ENCODE measurements around the gene UCP3. TPM values are rescaled to one million over a fixed set of nuclear protein-coding genes. Genes with fewer than 3 reads are reported as not detected.
A peak's percentile ranks its signal among the peaks of the same experiment; 100 is the strongest.

Gene UCP3
- total RNA-seq, 1 experiment from 2014 or later = 1.2 TPM

DNA sequence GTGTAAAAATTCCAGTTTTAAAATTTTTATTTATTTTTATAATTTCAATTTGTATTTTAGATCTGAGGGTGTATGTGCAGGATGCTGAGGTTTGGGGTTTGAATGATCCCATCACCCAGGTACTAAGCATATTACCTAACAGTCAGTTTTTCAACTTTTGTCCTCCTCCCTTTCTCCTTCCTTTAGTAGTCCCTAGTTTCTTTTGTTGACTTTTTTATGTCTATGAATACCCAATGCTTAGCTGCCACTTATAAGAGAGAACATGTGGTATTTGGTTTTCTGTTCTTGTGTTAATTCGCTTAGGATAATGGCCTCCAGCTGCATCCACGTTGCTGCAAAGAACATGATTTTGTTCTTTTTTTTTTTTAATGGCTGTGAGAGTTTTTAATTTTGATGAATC lies 35.7 kb upstream of the UCP3 start:
- Histone ChIP-seq H3K4me3 (ENCODE audit: low read length) (no peak overlapping the region), H2AFZ (ENCODE audit: low read length) (no peak overlapping the region), H3K9ac (ENCODE audit: low read length) (no peak overlapping the region), H3K9me2 (replicated peaks; ENCODE audit: low read length) (no peaks in the 10 kb centered on the region), H3K36me3 (ENCODE audit: low read depth, low read length) (peaks cover 15% of the 10 kb centered on the region; the same call in 1 of the 2 replicates), H3K27me3 (ENCODE audit: low read length) (no peaks in the 10 kb centered on the region), H4K20me1 (ENCODE audit: low read length) (no peaks in the 10 kb centered on the region), H3K9me3 (ENCODE audit: low read length) (no peaks in the 10 kb centered on the region), H3K4me1 (ENCODE audit: insufficient read depth, low read length) (no peaks in the 10 kb centered on the region), H3K79me2 (ENCODE audit: low read length) (no peaks in the 10 kb centered on the region), H3K27ac (ENCODE audit: low read length) (no peak overlapping the region), H3K4me2 (ENCODE audit: low read length) (no peak overlapping the region), H3F3A (ENCODE audit: low read length, unreplicated experiment) (no peaks in the 10 kb centered on the region)
- ATAC-seq = no peak
- TF ChIP-seq, protein P1, sequence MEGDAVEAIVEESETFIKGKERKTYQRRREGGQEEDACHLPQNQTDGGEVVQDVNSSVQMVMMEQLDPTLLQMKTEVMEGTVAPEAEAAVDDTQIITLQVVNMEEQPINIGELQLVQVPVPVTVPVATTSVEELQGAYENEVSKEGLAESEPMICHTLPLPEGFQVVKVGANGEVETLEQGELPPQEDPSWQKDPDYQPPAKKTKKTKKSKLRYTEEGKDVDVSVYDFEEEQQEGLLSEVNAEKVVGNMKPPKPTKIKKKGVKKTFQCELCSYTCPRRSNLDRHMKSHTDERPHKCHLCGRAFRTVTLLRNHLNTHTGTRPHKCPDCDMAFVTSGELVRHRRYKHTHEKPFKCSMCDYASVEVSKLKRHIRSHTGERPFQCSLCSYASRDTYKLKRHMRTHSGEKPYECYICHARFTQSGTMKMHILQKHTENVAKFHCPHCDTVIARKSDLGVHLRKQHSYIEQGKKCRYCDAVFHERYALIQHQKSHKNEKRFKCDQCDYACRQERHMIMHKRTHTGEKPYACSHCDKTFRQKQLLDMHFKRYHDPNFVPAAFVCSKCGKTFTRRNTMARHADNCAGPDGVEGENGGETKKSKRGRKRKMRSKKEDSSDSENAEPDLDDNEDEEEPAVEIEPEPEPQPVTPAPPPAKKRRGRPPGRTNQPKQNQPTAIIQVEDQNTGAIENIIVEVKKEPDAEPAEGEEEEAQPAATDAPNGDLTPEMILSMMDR (conservative IDR thresholded peaks at IDR 0.05; ENCODE audit: low read depth, low read length) = no peak
- TF ChIP-seq EZH2 (IDR thresholded peaks at IDR 0.05; ENCODE audit: low read length, unreplicated experiment) (no peak), EZH2phosphoT487 (IDR thresholded peaks at IDR 0.05; ENCODE audit: borderline replicate concordance, low read length) (no peak)
- BruUV-seq (replicated peaks) = no TSS peak
- ChIA-PET POLR2A (ENCODE audit: unreplicated experiment) (no interaction called here), CTCF (no interaction called here)
- no peak for DNase-seq
- intact Hi-C loops (cut with micrococcal nuclease) = no loop called here

DNA sequence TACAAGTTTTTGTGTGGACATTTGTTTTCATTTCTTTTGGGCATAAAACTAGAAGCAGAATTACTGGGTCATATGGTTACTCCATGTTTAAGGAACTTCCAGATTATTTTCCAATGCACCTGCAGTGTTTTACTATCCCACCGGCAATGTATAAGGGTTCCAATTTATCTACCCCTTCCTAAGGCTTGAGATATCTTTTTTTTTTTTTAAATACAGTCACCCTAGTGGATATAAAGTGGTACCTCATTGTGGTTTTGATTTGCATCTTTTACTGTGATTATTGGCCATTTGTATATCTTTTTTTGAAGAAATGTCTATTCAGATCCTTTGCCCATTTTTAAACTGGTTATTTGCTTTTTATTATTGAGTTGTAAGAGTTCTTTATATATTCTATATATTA lies 34.6 kb upstream of the UCP3 start:
- no peak for ATAC-seq
- Histone ChIP-seq H3K4me3 (ENCODE audit: low read length) (no peak overlapping the region), H3K27ac (ENCODE audit: low read length) (no peak overlapping the region), H3F3A (ENCODE audit: low read length, unreplicated experiment) (no peaks in the 10 kb centered on the region), H3K4me1 (ENCODE audit: insufficient read depth, low read length) (no peaks in the 10 kb centered on the region), H3K79me2 (ENCODE audit: low read length) (no peaks in the 10 kb centered on the region), H3K9ac (ENCODE audit: low read length) (no peak overlapping the region), H3K36me3 (ENCODE audit: low read depth, low read length) (peaks cover 23% of the 10 kb centered on the region; the same call in 1 of the 2 replicates), H3K27me3 (ENCODE audit: low read length) (no peaks in the 10 kb centered on the region), H3K9me2 (replicated peaks; ENCODE audit: low read length) (no peaks in the 10 kb centered on the region), H4K20me1 (ENCODE audit: low read length) (no peaks in the 10 kb centered on the region), H3K9me3 (ENCODE audit: low read length) (no peaks in the 10 kb centered on the region), H2AFZ (ENCODE audit: low read length) (no peak overlapping the region), H3K4me2 (ENCODE audit: low read length) (no peak overlapping the region)
- TF ChIP-seq EZH2phosphoT487 (IDR thresholded peaks at IDR 0.05; ENCODE audit: borderline replicate concordance, low read length) (no peak), EZH2 (IDR thresholded peaks at IDR 0.05; ENCODE audit: low read length, unreplicated experiment) (no peak)
- TF ChIP-seq, protein P1 (conservative IDR thresholded peaks at IDR 0.05; ENCODE audit: low read depth, low read length) = no peak
- intact Hi-C loops (cut with micrococcal nuclease) = no loop called here
- ChIA-PET CTCF (no interaction called here), POLR2A (ENCODE audit: unreplicated experiment) (no interaction called here)
- no peak for DNase-seq
- BruUV-seq (replicated peaks) = no TSS peak

DNA sequence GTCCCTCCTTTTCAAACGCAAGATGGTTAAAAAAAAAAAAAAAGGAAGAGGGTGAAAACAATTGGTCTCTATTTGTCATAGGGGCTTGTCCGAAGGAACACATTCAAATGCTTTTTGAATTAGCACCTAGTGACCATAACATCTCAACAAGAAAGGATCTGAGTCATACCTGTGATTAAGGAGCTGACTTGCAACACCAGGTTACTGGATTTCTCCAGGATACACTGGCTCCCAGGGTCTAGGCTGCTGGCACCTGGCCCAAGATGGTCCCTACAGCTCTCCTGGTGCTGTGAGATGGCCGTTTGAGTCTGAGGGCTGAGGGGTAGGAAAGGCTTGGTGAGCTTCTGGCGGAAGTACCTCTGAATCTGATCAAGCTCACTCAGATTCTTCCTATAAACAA lies 28.4 kb upstream of the UCP3 start:
- ChIA-PET CTCF (interaction anchor here (0.6 to 0.7 kb wide), 2 partner anchors 70 to 1023 kb away, joined by 3 to 8 read pairs; no protein-coding TSS in a partner anchor), POLR2A (ENCODE audit: unreplicated experiment) (interaction anchor here (0.5 to 0.6 kb wide), 2 partner anchors 29 to 738 kb away, joined by 6 to 8 read pairs; no protein-coding TSS in a partner anchor)
- ATAC-seq = peak; percentile 90

More for the DNA sequence above, 28.4 kb upstream of the UCP3 start:
- Histone ChIP-seq H3K9me2 (replicated peaks; ENCODE audit: low read length) (no peaks in the 10 kb centered on the region), H3K79me2 (ENCODE audit: low read length) (no peaks in the 10 kb centered on the region), H2AFZ (ENCODE audit: low read length) (no peak overlapping the region), H3K9me3 (ENCODE audit: low read length) (no peaks in the 10 kb centered on the region), H3K27ac (ENCODE audit: low read length) (peak overlapping the region; percentile 66), H3K9ac (ENCODE audit: low read length) (no peak overlapping the region), H3K4me1 (ENCODE audit: insufficient read depth, low read length) (peaks cover 28% of the 10 kb centered on the region), H3K4me3 (ENCODE audit: low read length) (no peak overlapping the region), H3K36me3 (ENCODE audit: low read depth, low read length) (peaks cover 42% of the 10 kb centered on the region), H4K20me1 (ENCODE audit: low read length) (no peaks in the 10 kb centered on the region), H3K27me3 (ENCODE audit: low read length) (no peaks in the 10 kb centered on the region), H3K4me2 (ENCODE audit: low read length) (0 out of 2 replicates have a peak overlapping the region, but pooled peaks have one; percentile 14), H3F3A (ENCODE audit: low read length, unreplicated experiment) (no peaks in the 10 kb centered on the region)
- TF ChIP-seq EZH2 (IDR thresholded peaks at IDR 0.05; ENCODE audit: low read length, unreplicated experiment) = no peak
- TF ChIP-seq, protein P1 (conservative IDR thresholded peaks at IDR 0.05; ENCODE audit: low read depth, low read length) = no peak
- no peak for TF ChIP-seq EZH2phosphoT487 (IDR thresholded peaks at IDR 0.05; ENCODE audit: borderline replicate concordance, low read length)
- intact Hi-C loops (cut with micrococcal nuclease) = no loop called here
- DNase-seq = peak; percentile 86
- BruUV-seq (replicated peaks) = no TSS peak

All from PC-3 (cell line).